Measurements from ENCODE around the gene ESYT1. TPM values are rescaled to one million over a fixed set of nuclear protein-coding genes. Genes with fewer than 3 reads are reported as not detected.
"Not testable (repeated sequence)": the region's sequence is repeated elsewhere in the genome, so short reads cannot be mapped to it uniquely, and the experiment has no call there.

The ESYT1 gene
- total RNA-seq, 2 donors from 2014 or later, result 54.1 to 63.9 TPM

GRCh38 chr12:56151672-56152131, 23.6 kb downstream of the ESYT1 start:
- intact Hi-C loops (cut with DNase I), result no loop called here
- peak; percentile 12 to 55 for ATAC-seq
- no peak for DNase-seq

GRCh38 chr12:56152132-56152755, 24.2 kb downstream of the ESYT1 start, which contains the start of gene MYL6B:
TSS of gene MYL6B (plus strand) at chr12:56152587. CDS start at chr12:56153919, 1,332 bp downstream.
- intact Hi-C loops (cut with DNase I), result no loop called here
- ATAC-seq (peak; percentile 96 to 97), DNase-seq (peak; percentile 97)

DNA sequence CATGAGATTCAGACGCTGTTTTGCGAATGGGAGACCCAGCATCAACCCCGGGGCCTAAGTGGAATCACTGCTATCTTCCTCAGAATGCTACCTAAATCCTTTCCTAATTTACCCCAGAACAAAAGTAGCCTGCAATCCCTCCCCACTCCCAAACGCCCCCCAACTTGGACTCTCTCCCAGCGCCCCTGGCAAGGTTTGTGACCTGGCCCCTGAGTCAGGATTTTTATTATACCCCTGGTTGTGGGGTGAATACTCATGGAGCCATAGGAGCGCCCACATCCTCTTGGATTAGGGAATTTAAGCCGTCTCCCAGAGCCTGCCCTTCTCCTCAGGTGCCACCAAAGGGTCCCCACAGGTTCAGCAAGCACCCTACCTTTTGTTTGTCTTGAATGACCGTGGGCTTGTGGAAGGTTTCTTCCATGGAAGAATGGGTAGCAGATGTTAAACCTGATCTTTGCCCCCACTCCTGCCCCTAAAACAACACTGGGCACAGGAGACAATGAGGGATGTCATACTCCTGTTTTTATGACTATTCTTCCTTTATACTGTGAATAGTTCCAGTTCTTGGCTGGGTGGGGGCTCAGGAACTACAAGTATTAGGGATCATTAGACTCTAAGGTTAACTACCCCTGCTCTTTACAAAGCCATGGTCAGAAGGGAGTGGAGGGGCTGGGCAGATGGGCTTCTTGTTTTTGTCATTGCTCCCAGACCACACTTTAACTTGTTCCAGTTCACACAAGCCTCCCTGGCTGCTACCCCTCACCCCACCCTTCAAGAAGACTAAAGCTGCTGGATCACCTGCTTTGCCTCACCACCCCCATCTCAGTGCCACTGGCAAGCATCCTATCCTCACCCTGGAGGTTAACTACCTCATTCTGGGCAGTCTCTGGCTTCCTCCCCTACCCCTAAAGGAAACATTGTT, 24.9 kb downstream of the ESYT1 start:
- ATAC-seq (no peak), DNase-seq (no peak)
- intact Hi-C loops (cut with DNase I), result no loop called here

- ATAC-seq (no peak), DNase-seq (no peak)
- intact Hi-C loops (cut with DNase I), result no loop called here
Measured at GRCh38 chr12:56153678-56154065, 25.6 kb downstream of the ESYT1 start.

DNA sequence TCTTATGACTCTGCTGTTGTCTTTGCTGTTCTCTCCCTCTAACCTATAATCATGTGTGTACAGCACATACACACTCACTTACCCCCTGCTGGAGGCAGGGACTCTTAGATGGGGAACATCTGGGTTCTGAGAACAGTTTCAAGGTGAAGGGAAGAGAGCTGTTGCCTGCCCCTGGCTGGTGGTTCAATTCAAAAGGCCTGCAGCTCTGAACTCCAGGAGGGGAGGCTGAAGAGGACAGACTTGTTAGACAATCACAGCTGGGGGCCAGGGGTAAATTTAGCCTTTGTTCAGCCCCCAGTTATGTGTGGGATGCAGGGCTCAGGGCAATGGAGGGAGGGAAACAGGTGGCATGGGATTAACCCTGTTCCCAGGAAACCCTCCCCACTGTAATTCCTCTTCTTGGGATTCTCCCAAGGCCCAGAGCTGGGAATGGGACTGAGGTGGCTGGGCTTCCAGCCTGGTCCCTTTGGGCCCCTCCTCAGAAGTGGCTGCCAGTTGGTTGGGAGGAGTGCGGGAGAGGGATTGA, 26.2 kb downstream of the ESYT1 start:
- ATAC-seq (no peak), DNase-seq (no peak)

DNA sequence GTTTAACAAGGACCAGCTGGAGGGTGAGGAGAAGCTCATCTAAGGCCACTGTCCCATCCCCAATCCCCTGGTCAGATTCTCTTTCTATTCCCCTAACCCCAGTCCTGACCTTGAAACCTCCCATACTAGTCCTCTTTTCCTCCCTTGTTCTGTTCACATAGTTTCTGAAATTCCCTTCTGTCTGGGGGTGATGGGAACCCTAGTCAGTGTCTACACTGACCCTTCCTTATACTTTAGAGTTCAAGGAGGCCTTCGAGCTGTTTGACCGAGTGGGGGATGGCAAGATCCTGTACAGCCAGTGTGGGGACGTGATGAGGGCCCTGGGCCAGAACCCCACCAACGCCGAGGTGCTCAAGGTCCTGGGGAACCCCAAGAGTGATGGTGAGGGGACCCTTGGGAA, 26.8 kb downstream of the ESYT1 start:
- ATAC-seq (no peak), DNase-seq (no peak)
- intact Hi-C loops (cut with DNase I), result loop anchor here in 1 of 2 donors (5.0 kb wide), 1 partner anchor 38 kb away; the partner anchor contains the start of genes RPL41 and ZC3H10

More for the DNA sequence above, 26.2 kb downstream of the ESYT1 start:
- intact Hi-C loops (cut with DNase I), result no loop called here

DNA sequence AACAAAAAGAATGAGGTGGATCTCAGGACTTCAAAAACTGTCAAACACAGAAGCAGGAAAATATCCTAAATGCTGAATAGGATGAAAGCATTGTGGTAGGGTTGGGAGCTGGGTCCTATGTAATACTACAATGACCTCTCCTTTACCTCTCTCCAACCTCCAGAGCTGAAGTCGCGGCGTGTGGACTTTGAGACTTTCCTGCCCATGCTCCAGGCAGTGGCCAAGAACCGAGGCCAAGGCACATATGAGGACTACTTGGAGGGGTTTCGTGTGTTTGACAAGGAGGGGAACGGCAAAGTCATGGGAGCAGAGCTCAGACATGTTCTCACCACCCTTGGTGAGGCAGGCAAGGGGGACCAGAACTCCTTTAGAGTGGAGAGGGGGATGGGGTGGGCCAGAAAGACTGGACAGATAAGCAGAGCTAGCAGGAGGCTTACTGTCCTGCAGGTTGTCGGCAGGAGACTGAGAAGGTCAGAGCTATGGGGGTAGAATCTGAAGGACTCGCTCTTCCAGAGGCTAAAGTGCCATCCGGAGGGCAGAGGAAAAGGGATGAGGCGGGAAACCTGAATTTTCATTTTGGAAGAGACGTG, 27.3 kb downstream of the ESYT1 start:
- intact Hi-C loops (cut with DNase I), result loop anchor here in 1 of 2 donors (5.0 kb wide), 1 partner anchor 38 kb away; the partner anchor contains the start of genes RPL41 and ZC3H10
- no peak for ATAC-seq
- no peak for DNase-seq

- DNase-seq, ATAC-seq: not testable (repeated sequence)
- intact Hi-C loops (cut with DNase I), result loop anchor here in 1 of 2 donors (5.0 kb wide), 1 partner anchor 39 kb away; the partner anchor contains the start of genes RPL41 and ZC3H10
Measured at GRCh38 chr12:56156464-56157200, 28.6 kb downstream of the ESYT1 start.

DNA sequence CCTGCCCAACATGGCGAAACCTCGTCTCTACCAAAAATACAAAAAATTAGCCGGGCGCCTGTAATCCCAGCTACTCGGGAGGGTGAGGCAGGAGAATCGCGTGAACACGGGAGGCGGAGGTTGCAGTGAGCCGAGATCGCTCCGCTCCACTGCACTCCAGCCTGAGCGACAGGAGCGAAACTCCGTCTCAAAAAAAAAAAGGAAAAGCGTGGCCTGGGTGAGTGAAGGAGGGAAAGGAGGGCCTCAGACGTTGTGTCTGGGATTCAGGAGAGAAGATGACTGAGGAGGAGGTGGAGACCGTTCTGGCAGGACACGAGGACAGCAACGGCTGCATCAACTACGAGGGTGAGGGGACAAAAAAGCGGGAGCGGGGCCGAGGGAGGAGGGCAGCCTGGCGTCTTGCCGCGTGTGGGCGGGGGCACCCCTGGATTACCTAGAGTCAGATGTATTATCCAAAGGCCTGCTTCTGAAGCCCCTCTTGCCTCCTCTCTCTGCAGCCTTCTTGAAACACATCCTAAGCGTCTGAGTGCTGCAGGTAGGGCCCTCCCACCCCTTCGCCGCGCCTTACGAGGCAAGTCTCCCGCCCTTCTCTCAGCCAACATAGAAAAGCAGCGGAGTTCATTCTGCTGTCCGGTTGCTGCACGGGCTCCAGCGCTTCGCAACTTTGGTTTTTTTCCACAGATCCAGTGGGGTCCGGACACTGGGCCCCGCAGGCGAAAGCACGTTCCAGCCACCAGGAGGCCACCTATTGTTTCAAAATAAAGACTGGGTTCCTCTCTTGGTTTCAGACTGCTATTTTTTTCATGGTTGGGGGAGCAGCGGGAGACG, 29.3 kb downstream of the ESYT1 start:
- intact Hi-C loops (cut with DNase I), result loop anchor here in 1 of 2 donors (2.0 to 5.0 kb wide), 3 partner anchors 29 to 40 kb away; partner anchors contain the start of genes ESYT1, RPL41, SMARCC2 and ZC3H10

DNA sequence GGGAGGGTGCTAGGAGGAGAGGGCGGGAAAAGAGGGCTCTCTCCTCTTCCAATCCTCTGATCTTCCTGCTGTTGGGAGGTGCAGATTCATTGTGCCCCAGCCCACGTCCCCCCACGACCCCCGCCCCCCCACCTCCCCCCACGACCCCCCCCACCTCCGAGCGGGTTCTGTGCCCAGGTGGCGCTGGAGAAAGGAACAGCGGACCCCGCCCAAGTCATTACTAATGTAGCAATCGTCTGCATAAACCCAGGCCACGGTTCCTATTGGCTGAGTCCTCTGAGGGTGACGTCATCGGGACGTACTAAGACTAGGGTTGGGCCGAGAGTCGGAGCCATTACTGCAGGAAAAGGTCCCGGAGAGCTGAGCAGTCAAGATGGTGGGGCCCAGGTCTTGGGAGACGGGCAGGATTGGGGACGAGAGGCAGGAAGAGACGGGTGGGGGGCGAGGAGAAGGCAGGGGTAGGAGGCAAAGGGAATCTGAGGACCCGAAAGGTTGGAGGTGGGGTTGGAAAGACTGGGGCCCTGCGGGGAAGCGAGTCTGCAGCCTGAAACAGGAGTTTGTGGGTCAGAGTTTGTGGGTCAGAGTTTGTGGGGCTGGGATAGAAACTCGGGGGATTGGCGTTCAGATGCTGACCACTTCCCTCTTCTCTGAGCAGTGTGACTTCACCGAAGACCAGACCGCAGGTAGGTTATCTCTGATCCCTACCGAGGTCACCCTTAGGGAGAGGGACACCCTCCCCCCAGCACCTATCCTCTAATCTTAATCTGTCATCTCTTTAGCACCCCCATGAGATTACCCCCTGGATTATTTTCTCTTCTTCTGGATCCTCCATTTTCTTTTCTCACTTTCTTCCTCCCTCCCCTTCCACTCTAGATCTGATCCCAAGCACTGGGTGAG, 30.2 kb downstream of the ESYT1 start, which contains the start of gene MYL6:
MYL6 (plus strand) TSS at position 331 of the 897 bp plus-strand sequence; CDS start at position 374, 43 bp downstream.
- DNase-seq (peak; percentile 97), ATAC-seq (peak; percentile 91)
- intact Hi-C loops (cut with DNase I), result loop anchor here in 1 of 2 donors (2.0 to 5.0 kb wide), 3 partner anchors 29 to 41 kb away; partner anchors contain the start of genes ESYT1, RPL41, SMARCC2 and ZC3H10

More for the DNA sequence above, 29.3 kb downstream of the ESYT1 start:
- DNase-seq (peak; percentile 81), ATAC-seq (peak; percentile 42 to 51)

DNA sequence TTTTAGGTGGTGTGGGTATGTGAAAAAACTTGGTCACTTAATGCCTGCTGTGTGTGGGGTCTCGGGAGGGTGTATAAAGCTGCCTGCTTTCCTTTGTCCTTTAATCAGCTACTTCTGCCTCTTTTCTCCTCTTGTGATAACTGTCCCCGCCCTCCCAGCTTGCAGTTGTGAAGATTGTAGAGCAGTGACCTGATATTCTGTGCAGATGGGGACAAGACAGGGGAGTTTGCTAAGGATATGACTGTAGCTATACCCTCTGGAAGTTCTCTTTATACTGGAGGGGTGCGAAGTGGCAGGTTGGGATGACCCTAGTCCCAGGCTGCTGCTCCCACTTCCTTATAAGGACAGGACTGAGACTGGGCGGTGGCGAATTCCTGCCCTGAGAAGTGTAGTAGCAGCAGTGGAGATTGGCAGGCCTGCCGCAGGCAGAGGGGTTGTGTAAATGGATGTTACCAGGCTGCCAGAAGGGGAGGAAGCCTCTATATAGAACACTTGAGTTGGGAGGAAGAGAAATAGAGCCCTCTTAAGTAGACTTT, 30.9 kb downstream of the ESYT1 start:
- ATAC-seq, result peak; percentile 70 to 72
- DNase-seq, result peak; percentile 90
- intact Hi-C loops (cut with DNase I), result loop anchor here in 1 of 2 donors (2.0 to 5.0 kb wide), 3 partner anchors 30 to 42 kb away; partner anchors contain the start of genes ESYT1, RPL41, SMARCC2 and ZC3H10

- DNase-seq (no peak), ATAC-seq (no peak)
- intact Hi-C loops (cut with DNase I), result loop anchor here in 1 of 2 donors (2.0 to 5.0 kb wide), 3 partner anchors 29 to 42 kb away; partner anchors contain the start of genes ESYT1, RPL41, SMARCC2 and ZC3H10
Measured at GRCh38 chr12:56159482-56160192, 31.6 kb downstream of the ESYT1 start.

DNA sequence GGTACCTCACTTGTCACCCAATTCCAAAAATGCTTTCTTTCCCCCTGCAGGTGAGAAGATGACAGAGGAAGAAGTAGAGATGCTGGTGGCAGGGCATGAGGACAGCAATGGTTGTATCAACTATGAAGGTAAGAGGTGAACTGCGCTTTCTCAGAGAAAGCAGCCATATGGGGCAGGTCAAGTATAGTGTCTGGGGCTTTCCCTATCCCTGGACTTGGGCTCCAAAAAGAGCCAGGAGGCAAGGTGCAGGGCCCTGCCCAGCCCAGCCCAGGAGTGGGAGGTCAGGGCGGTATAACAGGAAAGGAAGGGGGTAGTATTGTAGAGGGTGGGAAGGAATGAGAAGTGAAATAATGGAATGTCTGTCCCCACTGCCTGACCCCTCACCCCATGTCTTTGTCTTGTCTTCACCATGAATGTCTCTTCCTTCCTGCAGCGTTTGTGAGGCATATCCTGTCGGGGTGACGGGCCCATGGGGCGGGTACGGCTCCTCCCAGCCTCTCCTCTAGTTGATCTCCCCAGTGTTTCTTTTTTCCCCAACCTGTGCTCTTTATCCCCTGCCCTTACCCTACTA, 32.2 kb downstream of the ESYT1 start:
- no peak for ATAC-seq
- DNase-seq, result no peak
- intact Hi-C loops (cut with DNase I), result no loop called here

- ATAC-seq, result no peak
- intact Hi-C loops (cut with DNase I), result no loop called here
- no peak for DNase-seq
Measured at GRCh38 chr12:56160894-56161689, 33.0 kb downstream of the ESYT1 start.
